Measurements from ENCODE around the gene IL1F10.

DNA sequence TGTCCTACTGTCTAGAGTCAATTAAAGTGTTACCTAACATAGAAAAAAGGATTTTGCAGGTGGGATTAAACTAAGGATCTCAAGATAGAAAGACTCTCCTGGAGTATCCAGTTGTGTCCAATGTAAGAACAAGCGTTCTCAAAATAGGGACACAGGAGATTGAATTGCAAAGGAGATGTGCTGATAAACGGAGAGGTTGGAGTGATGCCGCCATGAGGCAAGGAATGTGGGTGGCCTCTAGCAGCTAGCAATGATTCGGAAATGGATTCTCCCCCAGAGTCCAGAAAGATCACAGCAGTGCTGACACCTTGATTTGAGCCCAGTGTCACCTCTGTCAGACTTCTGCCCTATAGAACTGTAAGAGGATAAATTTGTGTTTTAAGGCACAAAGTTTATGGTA, 35.5 kb downstream of the IL1F10 start:
- TF ChIP-seq, protein P1, sequence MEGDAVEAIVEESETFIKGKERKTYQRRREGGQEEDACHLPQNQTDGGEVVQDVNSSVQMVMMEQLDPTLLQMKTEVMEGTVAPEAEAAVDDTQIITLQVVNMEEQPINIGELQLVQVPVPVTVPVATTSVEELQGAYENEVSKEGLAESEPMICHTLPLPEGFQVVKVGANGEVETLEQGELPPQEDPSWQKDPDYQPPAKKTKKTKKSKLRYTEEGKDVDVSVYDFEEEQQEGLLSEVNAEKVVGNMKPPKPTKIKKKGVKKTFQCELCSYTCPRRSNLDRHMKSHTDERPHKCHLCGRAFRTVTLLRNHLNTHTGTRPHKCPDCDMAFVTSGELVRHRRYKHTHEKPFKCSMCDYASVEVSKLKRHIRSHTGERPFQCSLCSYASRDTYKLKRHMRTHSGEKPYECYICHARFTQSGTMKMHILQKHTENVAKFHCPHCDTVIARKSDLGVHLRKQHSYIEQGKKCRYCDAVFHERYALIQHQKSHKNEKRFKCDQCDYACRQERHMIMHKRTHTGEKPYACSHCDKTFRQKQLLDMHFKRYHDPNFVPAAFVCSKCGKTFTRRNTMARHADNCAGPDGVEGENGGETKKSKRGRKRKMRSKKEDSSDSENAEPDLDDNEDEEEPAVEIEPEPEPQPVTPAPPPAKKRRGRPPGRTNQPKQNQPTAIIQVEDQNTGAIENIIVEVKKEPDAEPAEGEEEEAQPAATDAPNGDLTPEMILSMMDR (IDR thresholded peaks at IDR 0.05), result no peak
- TF ChIP-seq POLR2A (IDR thresholded peaks at IDR 0.05), result no peak

Measured in esophagus squamous epithelium (tissue), 4 donors.